ENCODE results near the gene CCDC171.
"Not testable (repeated sequence)": the region's sequence is repeated elsewhere in the genome, so short reads cannot be mapped to it uniquely, and the experiment has no call there.

Gene CCDC171

DNA sequence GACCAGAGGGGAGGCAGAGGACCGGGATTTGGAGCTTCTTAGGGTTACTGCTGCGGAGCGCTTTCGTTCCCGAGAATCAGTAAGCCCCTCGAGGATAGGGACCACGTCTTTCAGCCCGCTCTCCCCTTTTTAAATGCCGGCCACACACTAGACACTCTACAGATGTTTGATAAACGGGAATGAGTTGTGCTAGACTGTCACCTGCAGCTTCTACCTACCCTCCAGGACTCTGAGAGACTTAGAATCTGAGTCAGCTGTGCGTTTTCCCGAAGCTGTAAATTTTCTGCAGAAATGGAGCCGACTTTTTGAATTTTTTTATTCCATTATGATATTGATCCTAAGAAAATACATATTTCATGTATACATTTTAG is 670 bp downstream of the CCDC171 start:
- peak in 1 of 58 donors; percentile 36 for DNase-seq

DNA sequence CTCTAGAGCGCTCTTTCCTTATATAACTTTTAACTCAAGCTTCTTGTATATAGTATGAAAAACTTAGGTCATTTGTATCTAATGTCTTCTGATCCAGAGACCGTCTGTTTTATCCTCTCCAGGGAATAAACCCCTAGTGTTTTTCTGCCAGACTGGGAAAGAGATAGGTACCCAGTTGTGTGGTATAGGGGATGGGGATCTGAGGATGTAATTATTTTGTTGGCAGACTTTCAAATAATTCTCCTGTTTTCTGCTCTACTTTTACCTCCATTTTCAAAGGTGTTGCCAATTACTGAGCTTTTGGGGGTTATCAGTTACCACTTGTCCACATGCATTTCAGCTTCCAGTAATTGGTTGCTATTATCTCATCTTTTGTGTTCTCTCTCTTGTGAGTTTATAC is 17.9 kb downstream of the CCDC171 start:
- no peak for DNase-seq

- no peak for DNase-seq
Measured at GRCh38 chr9:15572200-15572770, 19.4 kb downstream of the CCDC171 start.

DNA sequence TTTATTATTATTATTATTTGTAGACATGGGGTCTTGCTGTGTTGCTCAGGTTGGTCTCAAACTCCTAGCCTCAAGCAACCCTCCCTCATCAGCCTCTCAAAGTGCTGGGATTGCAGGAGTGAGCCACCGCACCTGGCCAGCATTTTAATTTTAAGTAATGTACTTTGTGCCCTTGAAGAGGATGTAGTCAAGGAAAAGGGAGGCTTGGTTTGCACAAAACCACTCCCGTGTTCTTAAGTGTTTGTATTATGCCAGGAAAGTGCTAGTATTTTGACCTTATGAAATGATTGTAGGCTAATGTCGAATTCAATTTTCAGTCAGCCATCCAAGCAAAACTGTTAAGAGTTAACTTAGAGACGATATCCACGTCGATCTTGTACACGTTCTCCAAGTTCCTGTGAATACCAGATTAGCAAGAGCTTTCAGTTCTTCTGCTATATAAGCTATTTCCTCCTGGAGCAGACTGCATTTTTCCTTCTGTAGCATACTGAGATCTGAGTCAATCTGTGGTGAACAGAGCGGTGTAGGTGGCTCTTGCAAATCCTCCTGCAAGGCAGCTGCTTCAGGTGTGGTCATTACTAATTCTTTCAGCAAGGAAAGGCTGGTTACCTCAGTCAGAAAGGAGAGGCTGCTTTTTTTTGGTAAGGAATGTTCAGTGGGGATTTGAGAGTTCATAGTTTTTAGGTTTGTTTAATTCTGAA is 23.7 kb downstream of the CCDC171 start:
- DNase-seq, result peak in 2 of 58 donors; percentile 1 to 6

DNA sequence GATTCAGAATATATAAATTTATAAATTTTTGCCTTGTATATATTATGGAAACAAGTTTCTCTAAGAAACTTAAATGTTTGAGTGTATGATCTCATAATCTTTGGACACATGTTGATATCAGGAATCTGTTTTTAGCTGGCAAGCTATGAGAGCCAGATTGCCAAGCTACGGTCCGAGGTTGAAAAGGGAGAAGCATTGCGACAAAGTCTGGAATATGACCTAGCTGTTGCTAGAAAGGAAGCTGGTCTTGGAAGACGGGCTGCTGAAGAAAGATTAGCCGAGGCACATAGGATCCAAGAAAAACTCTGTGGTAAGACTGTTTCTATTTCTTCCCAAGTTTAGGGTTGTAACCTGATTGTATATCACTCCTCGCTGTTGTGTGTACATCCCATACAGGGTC is 25.9 kb downstream of the CCDC171 start:
- no peak for DNase-seq

- DNase-seq, result no peak
Measured at GRCh38 chr9:15584379-15584778, 31.5 kb downstream of the CCDC171 start.

GRCh38 chr9:15592317-15592716 is 39.5 kb downstream of the CCDC171 start:
- no peak for DNase-seq

- not testable (repeated sequence) for DNase-seq
Measured at GRCh38 chr9:15592940-15593339, 40.1 kb downstream of the CCDC171 start.

- peak in 1 of 58 donors; percentile 44 for DNase-seq
Measured at GRCh38 chr9:15600666-15601330, 48.0 kb downstream of the CCDC171 start.

- peak in 1 of 58 donors; percentile 36 for DNase-seq
Measured at GRCh38 chr9:15606643-15607472, 54.0 kb downstream of the CCDC171 start.

DNA sequence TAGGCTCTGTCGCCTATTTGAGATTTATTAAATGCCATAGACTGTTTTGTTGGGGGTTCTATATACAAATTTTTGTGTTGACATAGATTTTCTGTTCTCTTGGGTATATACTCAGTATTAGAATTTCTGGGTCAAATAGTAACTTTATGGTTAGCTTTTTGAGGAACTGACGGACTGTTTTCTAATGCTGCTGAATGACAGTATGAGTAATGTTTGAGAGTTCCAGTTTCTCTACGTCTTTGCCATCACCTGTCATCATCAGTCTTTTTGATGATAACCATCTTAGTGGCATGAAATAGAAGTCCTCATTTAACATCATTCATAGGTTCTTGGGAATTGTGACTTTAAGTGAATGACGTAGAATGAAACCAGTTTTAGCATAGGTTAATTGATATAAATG is 60.1 kb downstream of the CCDC171 start:
- DNase-seq, result no peak

- no peak for DNase-seq
Measured at GRCh38 chr9:15617782-15618181, 64.9 kb downstream of the CCDC171 start.

DNA sequence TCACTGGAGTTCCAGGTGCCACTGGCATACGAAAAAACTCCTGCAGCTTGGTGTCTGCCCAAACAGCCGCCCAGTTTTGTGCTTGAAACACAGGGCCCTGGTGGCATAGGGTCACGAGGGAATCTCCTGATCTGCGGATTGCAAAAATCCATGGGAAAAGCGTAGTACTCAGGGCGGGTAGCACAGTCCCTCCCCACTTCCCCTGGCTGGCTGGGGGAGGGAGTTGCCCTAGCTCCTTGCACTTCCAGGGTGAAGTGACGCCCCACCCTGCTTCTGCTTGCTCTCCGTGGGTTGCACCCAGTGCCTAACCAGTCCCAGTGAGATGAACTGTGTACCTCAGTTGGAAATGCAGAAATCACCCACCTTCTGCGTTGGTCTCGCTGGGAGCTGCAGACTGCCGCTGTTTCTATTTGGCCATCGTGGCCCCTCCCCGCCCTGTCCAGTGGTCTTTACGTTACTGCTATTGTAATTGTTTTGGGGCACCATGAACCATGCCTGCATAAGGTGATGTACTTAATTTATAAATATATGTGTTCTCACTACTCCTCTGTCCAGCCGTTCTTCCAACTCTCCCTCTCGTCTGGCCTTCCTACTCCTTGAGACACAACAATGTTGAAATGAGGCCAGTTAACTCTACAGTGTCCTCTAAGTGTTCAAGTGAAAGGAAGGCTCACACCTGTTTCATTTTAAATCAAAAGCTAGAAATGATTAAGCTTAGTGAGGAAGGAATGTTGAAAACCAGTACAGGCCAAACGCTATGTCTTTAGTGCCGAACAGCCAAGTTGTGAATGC is 65.9 kb downstream of the CCDC171 start:
- DNase-seq, result no peak

DNA sequence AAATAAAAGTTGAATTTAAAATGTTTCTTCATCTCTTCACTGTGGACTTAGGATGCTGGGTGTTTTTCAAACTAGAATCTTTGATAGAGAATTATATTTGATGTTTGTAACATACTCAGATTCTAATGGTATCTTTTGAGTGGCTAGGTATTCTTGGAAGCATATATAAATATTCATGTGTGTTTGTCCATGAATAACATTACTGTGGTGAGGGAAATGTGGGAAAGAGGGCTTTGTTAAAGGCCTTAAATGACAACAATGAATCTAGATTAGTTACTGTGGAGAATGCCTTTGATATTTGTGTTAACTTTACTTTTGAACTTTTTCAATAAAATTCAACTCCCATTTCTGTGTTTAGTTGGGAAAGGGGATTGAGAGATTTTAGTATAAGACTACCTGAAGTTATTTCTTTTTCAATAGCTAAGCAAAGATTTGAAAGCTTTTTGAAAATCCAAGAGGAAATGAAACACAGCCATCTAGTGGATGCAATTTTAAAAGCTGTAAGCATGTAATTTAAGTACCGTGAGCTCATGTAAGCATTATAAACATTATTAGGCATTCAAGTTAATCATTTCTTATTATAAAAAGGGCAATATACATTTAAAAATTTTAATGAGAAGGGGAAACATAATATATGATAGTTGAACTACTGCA is 69.6 kb downstream of the CCDC171 start:
- DNase-seq, result no peak

- no peak for DNase-seq
Measured at GRCh38 chr9:15635752-15636151, 82.9 kb downstream of the CCDC171 start.

- DNase-seq, result no peak
Measured at GRCh38 chr9:15640121-15640520, 87.3 kb downstream of the CCDC171 start.

DNA sequence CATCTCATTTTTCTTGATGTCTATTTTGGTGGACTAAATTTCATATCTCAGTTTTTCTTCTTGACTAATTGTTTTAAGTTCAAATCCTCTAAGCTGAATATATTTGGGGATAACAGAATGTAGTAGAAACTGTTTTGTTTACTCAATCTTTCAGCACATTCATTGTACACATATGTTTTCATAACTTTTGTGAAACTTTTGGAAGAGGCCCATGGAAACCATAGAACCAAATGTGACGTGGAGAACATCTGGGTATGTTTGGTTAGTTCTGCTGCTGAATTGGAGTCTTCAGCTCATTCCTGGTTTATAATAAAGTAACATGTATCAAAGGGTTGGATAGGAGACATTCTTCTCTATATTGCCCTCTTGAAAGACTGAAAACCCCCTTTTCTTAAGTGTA is 88.4 kb downstream of the CCDC171 start:
- no peak for DNase-seq

GRCh38 chr9:15642369-15642962 is 89.6 kb downstream of the CCDC171 start:
- no peak for DNase-seq

DNA sequence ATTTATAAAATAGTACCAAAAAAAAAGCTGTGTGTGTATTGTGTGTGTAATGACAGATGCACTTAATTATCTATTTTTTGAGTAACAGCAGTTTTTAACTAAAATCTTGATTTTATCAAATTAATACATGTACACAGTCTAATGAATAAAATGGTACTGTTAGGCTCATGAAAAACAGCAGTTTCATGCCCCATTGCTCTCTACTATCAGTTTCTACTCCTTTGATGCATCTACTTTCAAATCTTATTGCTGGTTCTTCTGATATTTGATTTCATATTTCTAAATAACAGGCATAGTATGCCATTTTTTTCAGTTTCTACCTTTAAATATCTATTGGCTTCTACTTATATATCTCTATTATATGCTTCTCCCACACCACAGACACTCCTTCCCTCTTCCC is 117.4 kb downstream of the CCDC171 start:
- no peak for DNase-seq

DNA sequence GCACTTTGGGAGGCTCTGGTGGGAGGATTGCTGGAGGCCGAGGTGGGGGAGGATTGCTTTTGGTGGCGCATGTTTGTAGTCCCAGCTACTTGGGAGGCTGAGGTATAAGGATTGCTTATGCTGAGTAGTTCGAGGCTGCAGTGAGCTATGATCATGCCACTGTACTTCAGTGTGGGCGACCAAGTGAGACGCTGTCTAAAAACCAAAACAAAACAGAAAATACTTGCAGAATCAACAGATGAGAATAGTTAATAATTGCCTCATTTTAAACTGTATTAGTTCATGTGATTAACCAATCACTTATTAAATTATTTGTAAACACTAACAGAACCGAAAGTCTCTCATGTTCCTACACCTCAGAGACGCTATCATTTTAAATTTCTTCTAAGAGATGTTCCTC is 118.1 kb downstream of the CCDC171 start:
- DNase-seq, result no peak

Measured in anterior cingulate cortex (tissue), 58 donors.